Panc1 (cell line): ENCODE results near the gene ATP4A. TPM values are rescaled to one million over a fixed set of nuclear protein-coding genes. Genes with fewer than 3 reads are reported as not detected.

Experiments used
- ATAC-seq: fragments of 200-7000 bp; cut with Tn5 transposase; 2 replicates; pipeline ENCODE4 v1.9.1; 2020; ENCODE audit warnings: mild to moderate bottlenecking, moderate library complexity
- BruUV-seq: library from RNA; stranded (reverse); fragments of 400-500 nt; replicated peaks from 2 replicates; lab custom pipeline; 2021; lab: Mats Ljungman, UMichigan
- CTCF ChIA-PET: fragments of 300-600 bp; sonication (Branson Sonifier 250); formaldehyde crosslinking; loops from one replicate; lab custom pipeline; 2022; ENCODE audit warnings: antibody characterized with exemption; lab: Charles Lee
- POLR2A ChIA-PET: fragments of 300-600 bp; sonication (Branson Sonifier 250); formaldehyde crosslinking; loops from one replicate; lab custom pipeline; 2022; ENCODE audit warnings: antibody characterized with exemption; lab: Charles Lee
- DNase-seq: peaks from one replicate; pipeline ENCODE4 v3.0.0-alpha.2; 2010; ENCODE audit warnings: low read depth, low spot score
- H3K27ac ChIP-seq: 2 replicates; pipeline ENCODE4 v1.5.1; 2011; ENCODE audit warnings: mild to moderate bottlenecking, low read length, inconsistent platforms
- H3K27me3 ChIP-seq: fragments of 200-500 bp; sonication (Bioruptor generic); 2 replicates; pipeline ENCODE4 v1.6.0; 2014; ENCODE audit warnings: low read length, inconsistent platforms; ENCODE audit not compliant: control insufficient read depth, insufficient read depth
- H3K36me3 ChIP-seq: fragments of 200-500 bp; sonication (Bioruptor generic); 2 replicates; pipeline ENCODE4 v1.5.1; 2014; ENCODE audit warnings: inconsistent platforms, mild to moderate bottlenecking, low read length, moderate library complexity; ENCODE audit not compliant: control insufficient read depth, insufficient read depth
- H3K4me1 ChIP-seq: 2 replicates; pipeline ENCODE4 v1.5.1; 2011; ENCODE audit warnings: inconsistent platforms, mild to moderate bottlenecking, low read length, moderate library complexity; ENCODE audit not compliant: control insufficient read depth, insufficient read depth
- H3K4me3 ChIP-seq, 2 experiments: 2 replicates each; pipeline ENCODE4 v1.5.1; 2011 to 2012; ENCODE audit warnings: low read depth in 2 of 2, low read length in 2 of 2, mild to moderate bottlenecking in 2 of 2, inconsistent platforms in 1 of 2, moderate library complexity in 1 of 2
- H3K9me3 ChIP-seq: fragments of 200-500 bp; sonication (Bioruptor generic); 2 replicates; pipeline ENCODE4 v1.5.1; 2014; ENCODE audit warnings: low read depth, mild to moderate bottlenecking, inconsistent platforms, low read length, moderate library complexity; ENCODE audit not compliant: control insufficient read depth, insufficient read depth
- POLR2AphosphoS5 ChIP-seq: IDR thresholded peaks from 2 replicates; pipeline ENCODE4 v1.6.1; 2012; ENCODE audit warnings: mild to moderate bottlenecking, low read depth, low read length, moderate library complexity
- SIN3A ChIP-seq: IDR thresholded peaks from 2 replicates; pipeline ENCODE4 v1.6.1; 2012; ENCODE audit warnings: low read depth, mild to moderate bottlenecking, low read length, moderate library complexity, borderline replicate concordance; ENCODE audit not compliant: insufficient read depth
- TCF7L2 ChIP-seq: IDR thresholded peaks from 2 replicates; pipeline ENCODE4 v1.6.1; 2011; ENCODE audit warnings: mild to moderate bottlenecking, low read depth, low read length, inconsistent platforms
- in situ Hi-C: cut with HindIII; loops from 2 replicates; pipeline ENCODE4 v1.10.0; 2016; ENCODE audit warnings: low sequenced_read_pairs, low pct_unique_long_range_greater_than_20kb
- intact Hi-C: fragments of 100-400 bp; cut with micrococcal nuclease; formaldehyde crosslinking; loops from one replicate; pipeline ENCODE4 v1.10.0; 2022; ENCODE audit not compliant: unreplicated experiment
- total RNA-seq: library from RNA; stranded (reverse); gene quantifications from one replicate; pipeline ENCODE4 v1.2.1, GENCODE V29; 2021; ENCODE audit not compliant: unreplicated experiment
- TF ChIP-seq, protein P1 (sequence below), 2 experiments: IDR thresholded peaks; 2 replicates each; pipeline ENCODE4 v1.6.1; 2011 to 2012; ENCODE audit warnings: low read depth in 2 of 2, control low read depth in 1 of 2, low read length in 1 of 2, mild to moderate bottlenecking in 1 of 2, moderate library complexity in 1 of 2; ENCODE audit not compliant: insufficient read depth in 1 of 2
- TF ChIP-seq, protein P2 (sequence below): fragments of 450-650 bp; IDR thresholded peaks from 2 replicates; pipeline ENCODE4 v1.5.1; 2017; ENCODE audit warnings: mild to moderate bottlenecking

Gene ATP4A
- total RNA-seq, 1 experiment from 2014 or later = not detected

- BruUV-seq = no TSS peak
- ATAC-seq (peak; percentile 12), DNase-seq (no peak)
- peak overlapping the region; percentile 71 to 75 for H3K4me3 ChIP-seq
- in situ Hi-C loops (no loop called here), intact Hi-C loops (no loop called here)
- ChIA-PET POLR2A (no interaction called here), CTCF (no interaction called here)
- H3K27me3 ChIP-seq = no peaks in the 10 kb centered on the region
- no peaks in the 10 kb centered on the region for H3K36me3 ChIP-seq
- peak overlapping the region; percentile 80 for H3K27ac ChIP-seq
- TF ChIP-seq, protein P1, sequence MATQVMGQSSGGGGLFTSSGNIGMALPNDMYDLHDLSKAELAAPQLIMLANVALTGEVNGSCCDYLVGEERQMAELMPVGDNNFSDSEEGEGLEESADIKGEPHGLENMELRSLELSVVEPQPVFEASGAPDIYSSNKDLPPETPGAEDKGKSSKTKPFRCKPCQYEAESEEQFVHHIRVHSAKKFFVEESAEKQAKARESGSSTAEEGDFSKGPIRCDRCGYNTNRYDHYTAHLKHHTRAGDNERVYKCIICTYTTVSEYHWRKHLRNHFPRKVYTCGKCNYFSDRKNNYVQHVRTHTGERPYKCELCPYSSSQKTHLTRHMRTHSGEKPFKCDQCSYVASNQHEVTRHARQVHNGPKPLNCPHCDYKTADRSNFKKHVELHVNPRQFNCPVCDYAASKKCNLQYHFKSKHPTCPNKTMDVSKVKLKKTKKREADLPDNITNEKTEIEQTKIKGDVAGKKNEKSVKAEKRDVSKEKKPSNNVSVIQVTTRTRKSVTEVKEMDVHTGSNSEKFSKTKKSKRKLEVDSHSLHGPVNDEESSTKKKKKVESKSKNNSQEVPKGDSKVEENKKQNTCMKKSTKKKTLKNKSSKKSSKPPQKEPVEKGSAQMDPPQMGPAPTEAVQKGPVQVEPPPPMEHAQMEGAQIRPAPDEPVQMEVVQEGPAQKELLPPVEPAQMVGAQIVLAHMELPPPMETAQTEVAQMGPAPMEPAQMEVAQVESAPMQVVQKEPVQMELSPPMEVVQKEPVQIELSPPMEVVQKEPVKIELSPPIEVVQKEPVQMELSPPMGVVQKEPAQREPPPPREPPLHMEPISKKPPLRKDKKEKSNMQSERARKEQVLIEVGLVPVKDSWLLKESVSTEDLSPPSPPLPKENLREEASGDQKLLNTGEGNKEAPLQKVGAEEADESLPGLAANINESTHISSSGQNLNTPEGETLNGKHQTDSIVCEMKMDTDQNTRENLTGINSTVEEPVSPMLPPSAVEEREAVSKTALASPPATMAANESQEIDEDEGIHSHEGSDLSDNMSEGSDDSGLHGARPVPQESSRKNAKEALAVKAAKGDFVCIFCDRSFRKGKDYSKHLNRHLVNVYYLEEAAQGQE (IDR thresholded peaks at IDR 0.05; ENCODE audit: insufficient read depth in 1 of 2, low read depth in 2 of 2, low read length in 1 of 2) = no peak
- TF ChIP-seq POLR2AphosphoS5 (no peak), SIN3A (no peak), TCF7L2 (no peak)
- TF ChIP-seq, protein P2, sequence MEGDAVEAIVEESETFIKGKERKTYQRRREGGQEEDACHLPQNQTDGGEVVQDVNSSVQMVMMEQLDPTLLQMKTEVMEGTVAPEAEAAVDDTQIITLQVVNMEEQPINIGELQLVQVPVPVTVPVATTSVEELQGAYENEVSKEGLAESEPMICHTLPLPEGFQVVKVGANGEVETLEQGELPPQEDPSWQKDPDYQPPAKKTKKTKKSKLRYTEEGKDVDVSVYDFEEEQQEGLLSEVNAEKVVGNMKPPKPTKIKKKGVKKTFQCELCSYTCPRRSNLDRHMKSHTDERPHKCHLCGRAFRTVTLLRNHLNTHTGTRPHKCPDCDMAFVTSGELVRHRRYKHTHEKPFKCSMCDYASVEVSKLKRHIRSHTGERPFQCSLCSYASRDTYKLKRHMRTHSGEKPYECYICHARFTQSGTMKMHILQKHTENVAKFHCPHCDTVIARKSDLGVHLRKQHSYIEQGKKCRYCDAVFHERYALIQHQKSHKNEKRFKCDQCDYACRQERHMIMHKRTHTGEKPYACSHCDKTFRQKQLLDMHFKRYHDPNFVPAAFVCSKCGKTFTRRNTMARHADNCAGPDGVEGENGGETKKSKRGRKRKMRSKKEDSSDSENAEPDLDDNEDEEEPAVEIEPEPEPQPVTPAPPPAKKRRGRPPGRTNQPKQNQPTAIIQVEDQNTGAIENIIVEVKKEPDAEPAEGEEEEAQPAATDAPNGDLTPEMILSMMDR = no peak
- no peaks in the 10 kb centered on the region for H3K4me1 ChIP-seq
- H3K9me3 ChIP-seq = no peaks in the 10 kb centered on the region; the same call in 1 of the 2 replicates
These were observed 48.7 kb upstream of the ATP4A start for GRCh38 chr19:35612224-35612558.

GRCh38 chr19:35609851-35610353, 46.4 kb upstream of the ATP4A start:
- TF ChIP-seq, protein P1 (IDR thresholded peaks at IDR 0.05; ENCODE audit: insufficient read depth in 1 of 2, low read depth in 2 of 2, low read length in 1 of 2) = no peak
- TF ChIP-seq, protein P2 = no peak
- TF ChIP-seq POLR2AphosphoS5 = no peak
- no peak for TF ChIP-seq TCF7L2
- TF ChIP-seq SIN3A = no peak
- ATAC-seq (no peak), DNase-seq (no peak)
- POLR2A ChIA-PET = no interaction called here
- Histone ChIP-seq H3K4me1 (no peaks in the 10 kb centered on the region), H3K9me3 (no peaks in the 10 kb centered on the region; the same call in 1 of the 2 replicates), H3K36me3 (no peaks in the 10 kb centered on the region), H3K4me3 (no peak overlapping the region), H3K27ac (no peak overlapping the region), H3K27me3 (no peaks in the 10 kb centered on the region)
- CTCF ChIA-PET = no interaction called here
- in situ Hi-C loops = no loop called here
- BruUV-seq = no TSS peak
- intact Hi-C loops = no loop called here
